A375 (cell line): ENCODE measurements around the gene DNM2. TPM values are rescaled to one million over a fixed set of nuclear protein-coding genes. Genes with fewer than 3 reads are reported as not detected.

Experiments
- small RNA-seq: library from RNA; depleted of rRNA; stranded (forward); fragments of <200 nt; gene quantifications from one replicate; pipeline ENCODE3, GENCODE V24; 2014
- total RNA-seq: library from RNA; depleted of rRNA; stranded (reverse); fragments of >200 nt; shearing (Covaris generic); gene quantifications from 2 replicates; pipeline ENCODE4 v1.2.3, GENCODE V29; 2014; rRNA removed

The DNM2 gene
- total RNA-seq: 94.8 and 95.6 TPM in 2 replicates

DNA sequence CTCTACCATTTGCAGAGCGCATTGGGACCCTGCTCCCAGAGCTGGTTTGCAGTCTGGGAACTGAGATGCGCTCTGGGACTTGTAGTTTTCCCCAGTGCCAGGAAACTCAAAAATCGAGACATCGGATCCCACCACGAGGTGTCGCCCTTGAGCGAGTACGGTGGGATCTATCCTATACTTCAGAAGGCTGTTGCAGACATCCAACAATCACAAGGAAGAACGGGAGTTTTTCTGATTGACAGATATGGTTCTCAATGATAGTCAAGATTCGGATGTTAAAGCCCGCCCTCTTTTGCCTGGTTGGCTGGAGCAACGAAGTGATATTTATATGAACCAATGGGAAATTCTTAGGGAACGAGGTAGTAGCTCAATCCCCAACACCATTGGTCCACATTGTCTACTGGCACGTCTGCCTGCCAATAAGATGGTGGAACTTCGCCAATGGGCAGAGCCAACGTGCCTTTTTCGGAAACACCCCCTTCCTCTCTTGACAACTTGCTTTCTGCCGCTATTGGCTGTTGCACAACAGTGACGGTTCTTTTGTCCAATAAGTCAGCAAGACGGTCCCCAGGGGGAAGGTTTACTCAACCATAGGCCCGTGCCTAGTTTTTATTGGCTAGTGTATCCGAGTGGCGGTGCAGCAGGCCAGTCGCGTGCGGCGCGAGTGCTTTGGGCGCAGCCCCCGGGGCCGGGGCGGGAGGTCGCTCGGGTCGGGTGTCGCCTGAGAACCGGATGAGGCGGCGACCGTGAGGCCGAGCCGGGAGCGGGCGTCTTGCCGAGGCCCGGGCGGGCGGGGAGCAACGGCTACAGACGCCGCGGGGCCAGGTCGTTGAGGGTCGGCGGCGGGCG is at the start of gene DNM2:
DNM2 (plus strand) TSS at position 724 of the 849 bp plus-strand sequence. CDS start 164 bp downstream, outside the sequence.

DNA sequence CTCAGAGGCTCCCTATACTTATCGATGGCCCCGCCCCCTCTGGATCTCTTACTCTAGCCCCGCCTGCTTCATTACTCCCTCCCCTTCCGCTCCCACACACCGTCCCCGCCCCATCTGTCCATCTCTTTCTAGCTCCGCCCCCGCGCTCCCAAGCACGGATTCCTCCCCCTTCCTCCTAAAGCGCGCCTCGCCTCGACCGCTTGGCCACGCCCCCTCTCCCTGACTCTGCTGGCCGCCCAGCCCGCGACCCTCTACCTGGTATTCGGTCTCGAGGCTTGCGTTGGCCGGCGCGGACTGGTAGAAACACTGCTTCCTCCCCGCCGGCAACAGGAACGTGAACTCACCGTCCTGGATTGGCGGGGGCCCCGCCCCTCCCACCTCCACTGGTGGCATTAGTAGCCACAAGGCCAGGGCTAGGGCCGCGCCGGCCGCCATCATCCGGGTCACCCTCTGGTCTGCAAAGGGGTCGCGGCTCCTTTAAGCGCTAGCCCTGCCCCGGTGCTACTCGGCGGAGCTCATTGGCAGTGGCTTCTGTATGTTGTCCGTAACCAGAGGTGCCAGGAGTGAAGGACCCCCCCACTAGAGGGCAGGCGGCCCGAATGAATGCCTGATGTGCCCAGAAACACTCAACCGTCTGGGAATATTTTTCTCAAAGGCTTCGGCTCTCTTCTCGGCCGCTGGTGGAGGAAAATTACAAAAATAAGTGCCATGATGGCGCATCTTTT is 118.0 kb downstream of the DNM2 start, which contains the start of gene TMED1:
TMED1 (minus strand) TSS at position 459 of the 725 bp plus-strand sequence; CDS start at position 438, 21 bp downstream.

GRCh38 chr19:10848230-10848856 is 130.5 kb downstream of the DNM2 start, which contains the start of gene C19orf38:
Gene C19orf38, plus strand, starts transcription at chr19:10848415. Its CDS starts 94 bp downstream, at chr19:10848509.

DNA sequence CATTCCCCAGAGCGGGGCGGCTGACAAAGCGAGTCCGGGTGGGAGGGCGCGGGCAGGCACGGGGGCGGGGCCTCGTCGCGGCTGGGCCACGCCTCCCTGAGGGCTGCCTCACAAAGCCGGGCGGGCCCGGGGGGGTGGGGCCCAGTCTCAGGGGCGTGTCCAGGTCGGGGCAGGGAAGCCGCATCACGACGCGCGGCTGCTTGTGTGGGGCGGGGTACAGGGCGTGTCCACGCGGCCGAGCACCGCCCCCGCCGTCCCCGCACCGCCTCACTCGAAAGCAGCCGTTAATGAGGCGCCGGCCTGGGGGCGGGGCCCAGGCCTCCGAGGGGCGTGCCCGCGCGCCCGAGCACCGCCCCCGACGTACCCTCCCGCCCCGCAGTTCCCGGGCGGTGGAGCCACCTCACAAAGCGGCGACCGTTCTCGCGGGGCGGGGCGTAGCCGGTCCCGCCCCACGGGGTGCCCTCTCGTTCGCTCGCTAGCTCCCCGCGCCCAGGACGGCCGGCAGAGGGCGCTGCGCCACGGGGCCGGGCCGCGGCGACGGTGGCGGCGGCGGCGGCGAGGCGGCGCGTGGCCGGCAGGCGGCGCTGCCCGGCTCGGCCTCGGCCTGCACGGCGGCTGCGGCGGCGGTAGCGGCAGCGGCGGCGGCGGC is 153.2 kb downstream of the DNM2 start, which contains the start of gene CARM1:
CARM1 (plus strand) TSS at position 599 of the 649 bp plus-strand sequence. CDS start 150 bp downstream, outside the sequence.

Small RNA genes lying within 50 kb of the gene (small RNA-seq; reads per million reads assigned to genes)
- gene MIR199A1: not detected
- gene MIR4748: not detected
- gene MIR638: not detected
- gene MIR6793: not detected

Other genes starting within 250 kb of the DNM2 start
- gene KEAP1, start 214.7 kb upstream of the DNM2 start, total RNA-seq: 69.0 and 75.7 TPM in 2 replicates
- 1.9 and 3.9 TPM in 2 replicates for gene S1PR5, start 200.6 kb upstream of the DNM2 start, total RNA-seq
- gene ATG4D, start 174.2 kb upstream of the DNM2 start, total RNA-seq: 49.4 and 49.9 TPM in 2 replicates
- gene KRI1, start 152.1 kb upstream of the DNM2 start, total RNA-seq: 58.0 and 61.9 TPM in 2 replicates
- 16.3 and 17.4 TPM in 2 replicates for gene CDKN2D, start 149.1 kb upstream of the DNM2 start, total RNA-seq
- 4.1 and 5.6 TPM in 2 replicates for gene AP1M2, start 130.8 kb upstream of the DNM2 start, total RNA-seq
- 17.6 and 38.2 TPM in 2 replicates for gene SLC44A2, start 92.5 kb upstream of the DNM2 start, total RNA-seq
- 351 and 361 TPM in 2 replicates for gene ILF3, start 63.7 kb upstream of the DNM2 start, total RNA-seq
- gene QTRT1, start 16.6 kb upstream of the DNM2 start, total RNA-seq: 54.7 and 60.1 TPM in 2 replicates
- gene TMED1, start 118.1 kb downstream of the DNM2 start, total RNA-seq: 68.2 and 72.5 TPM in 2 replicates
- gene C19orf38, start 130.3 kb downstream of the DNM2 start, total RNA-seq: 0.48 TPM in 1 of 2 replicates, not detected in the other
- 44.2 and 53.4 TPM in 2 replicates for gene CARM1, start 153.5 kb downstream of the DNM2 start, total RNA-seq
- gene YIPF2, start 210.6 kb downstream of the DNM2 start, total RNA-seq: 86.8 and 88.2 TPM in 2 replicates
- 49.9 and 52.5 TPM in 2 replicates for gene TIMM29, start 210.7 kb downstream of the DNM2 start, total RNA-seq
- 218 and 226 TPM in 2 replicates for gene SMARCA4, start 243.0 kb downstream of the DNM2 start, total RNA-seq